CD4-positive, CD25-positive, alpha-beta regulatory T cell (primary cell): ENCODE results near the gene BSN. TPM values are rescaled to one million over a fixed set of nuclear protein-coding genes. Genes with fewer than 3 reads are reported as not detected.
A peak's percentile ranks its signal among the peaks of the same experiment; 100 is the strongest.

Experiments
- ATAC-seq, 2 donors: fragments of 150-1000 bp; cut with Tn5 transposase; one replicate each; pipeline ENCODE4 v1.10.0; 2021; ENCODE audit warnings: low read depth in 2 of 2, moderate number of reproducible peaks in 2 of 2, moderate library complexity in 1 of 2
- DNase-seq, 3 donors: peaks; one replicate each; pipeline versions ENCODE4 v3.0.0 to v3.0.0-alpha.2; 2012 to 2022; ENCODE audit warnings: mixed read lengths in 1 of 3
- H3K27ac ChIP-seq: one replicate; pipeline ENCODE4 v1.7.0; 2013; ENCODE audit warnings: mild to moderate bottlenecking, low read length; ENCODE audit not compliant: insufficient read depth, poor library complexity, severe bottlenecking
- H3K27me3 ChIP-seq: one replicate; pipeline ENCODE4 v1.7.0; 2013; ENCODE audit warnings: low read length; ENCODE audit not compliant: control insufficient read depth, insufficient read depth
- H3K36me3 ChIP-seq: one replicate; pipeline ENCODE4 v1.7.0; 2013; ENCODE audit warnings: mild to moderate bottlenecking, low read length, moderate library complexity; ENCODE audit not compliant: control insufficient read depth, insufficient read depth
- H3K4me1 ChIP-seq: 2 replicates; pipeline ENCODE4 v1.7.0; 2013; ENCODE audit warnings: mild to moderate bottlenecking, low read length; ENCODE audit not compliant: insufficient read depth, control insufficient read depth, poor library complexity, severe bottlenecking
- H3K4me3 ChIP-seq: one replicate; pipeline ENCODE4 v1.7.0; 2013; ENCODE audit warnings: low read depth, mild to moderate bottlenecking, low read length, moderate library complexity
- H3K9me3 ChIP-seq, 2 experiments: 1 replicate in 1 of 2; 2 replicates in 1 of 2; pipeline ENCODE4 v1.7.0; 2013; ENCODE audit warnings: low read length in 2 of 2, mild to moderate bottlenecking in 1 of 2, moderate library complexity in 1 of 2; ENCODE audit not compliant: control insufficient read depth in 2 of 2
- H3K27ac Mint-ChIP-seq, 3 donors: one replicate each; pipeline ENCODE4 v1.8.0; 2020 to 2022; ENCODE audit warnings: mild to moderate bottlenecking in 3 of 3, mixed read lengths in 3 of 3, moderate library complexity in 2 of 3
- H3K27me3 Mint-ChIP-seq: one replicate; pipeline ENCODE4 v1.8.0; 2022; ENCODE audit warnings: mild to moderate bottlenecking, mixed read lengths
- H3K36me3 Mint-ChIP-seq: one replicate; pipeline ENCODE4 v1.8.0; 2020; ENCODE audit warnings: mixed read lengths
- H3K4me1 Mint-ChIP-seq, 4 donors: one replicate each; pipeline ENCODE4 v1.8.0; 2020 to 2022; ENCODE audit warnings: mixed read lengths in 4 of 4, mild to moderate bottlenecking in 1 of 4
- H3K4me3 Mint-ChIP-seq, 4 donors: one replicate each; pipeline ENCODE4 v1.8.0; 2020 to 2022; ENCODE audit warnings: mild to moderate bottlenecking in 4 of 4, mixed read lengths in 4 of 4, moderate library complexity in 3 of 4
- H3K9me3 Mint-ChIP-seq, 7 donors: one replicate each; pipeline ENCODE4 v1.8.0; 2020 to 2022; ENCODE audit warnings: mixed read lengths in 7 of 7, mild to moderate bottlenecking in 3 of 7, moderate library complexity in 2 of 7
- polyA plus RNA-seq, 4 donors: library from polyadenylated mRNA; unstranded; fragments of 300-500 nt; fragmentation: Illumina TruSeq; gene quantifications; one replicate each; pipeline ENCODE4 v1.2.3, GENCODE V29; 2021
- total RNA-seq: library from RNA; stranded (reverse); gene quantifications from one replicate; pipeline ENCODE4 v1.2.3, GENCODE V29; 2022

Gene BSN
- total and polyA plus RNA-seq, 5 donors from 2014 or later = 0.12 TPM; not detected in 4

- ATAC-seq (no peak), DNase-seq (no peak)
- no peaks in the 10 kb centered on the region for H3K9me3 ChIP-seq
- no peaks in the 10 kb centered on the region for H3K36me3 ChIP-seq
- H3K4me1 ChIP-seq = no peaks in the 10 kb centered on the region
- Mint-ChIP-seq H3K4me3 (no peak overlapping the region), H3K4me1 (peaks cover 4 to 8% (median 7%) of the 10 kb centered on the region in 4 donors), H3K27me3 (peaks cover 5% of the 10 kb centered on the region), H3K36me3 (no peaks in the 10 kb centered on the region), H3K27ac (no peak overlapping the region), H3K9me3 (no peaks in the 10 kb centered on the region)
- H3K27me3 ChIP-seq = no peaks in the 10 kb centered on the region
- H3K4me3 ChIP-seq = no peak overlapping the region
- H3K27ac ChIP-seq = no peak overlapping the region
Measured at GRCh38 chr3:49667701-49668413, 113.6 kb downstream of the BSN start.

GRCh38 chr3:49668414-49668797, 114.1 kb downstream of the BSN start:
- no peak overlapping the region for H3K4me3 ChIP-seq
- peaks cover 5% of the 10 kb centered on the region for H3K4me1 ChIP-seq
- no peaks in the 10 kb centered on the region for H3K9me3 ChIP-seq
- H3K36me3 ChIP-seq = no peaks in the 10 kb centered on the region
- ATAC-seq (no peak), DNase-seq (no peak)
- H3K4me1 Mint-ChIP-seq = peaks cover 4 to 12% (median 7%) of the 10 kb centered on the region in 4 donors
- H3K27ac Mint-ChIP-seq = peak overlapping the region in 1 of 3 donors; percentile 62
- no peaks in the 10 kb centered on the region for H3K36me3 Mint-ChIP-seq
- H3K4me3 Mint-ChIP-seq = no peak overlapping the region
- no peak overlapping the region for H3K27ac ChIP-seq
- no peaks in the 10 kb centered on the region for H3K27me3 ChIP-seq
- H3K9me3 Mint-ChIP-seq = no peaks in the 10 kb centered on the region
- H3K27me3 Mint-ChIP-seq = peaks cover 5% of the 10 kb centered on the region

- no peaks in the 10 kb centered on the region for H3K36me3 Mint-ChIP-seq
- peaks cover 4 to 16% (median 7%) of the 10 kb centered on the region in 4 donors for H3K4me1 Mint-ChIP-seq
- Histone ChIP-seq H3K27me3 (no peaks in the 10 kb centered on the region), H3K36me3 (no peaks in the 10 kb centered on the region), H3K27ac (no peak overlapping the region), H3K9me3 (no peaks in the 10 kb centered on the region), H3K4me3 (no peak overlapping the region), H3K4me1 (peaks cover 6% of the 10 kb centered on the region)
- peaks cover 5% of the 10 kb centered on the region for H3K27me3 Mint-ChIP-seq
- ATAC-seq (no peak), DNase-seq (no peak)
- no peaks in the 10 kb centered on the region for H3K9me3 Mint-ChIP-seq
- H3K27ac Mint-ChIP-seq = no peak overlapping the region
- H3K4me3 Mint-ChIP-seq = no peak overlapping the region
Measured at GRCh38 chr3:49668861-49669260, 114.6 kb downstream of the BSN start.

- H3K4me3 Mint-ChIP-seq = no peak overlapping the region
- peaks cover 4 to 18% (median 7%) of the 10 kb centered on the region in 4 donors for H3K4me1 Mint-ChIP-seq
- no peaks in the 10 kb centered on the region for H3K36me3 ChIP-seq
Measured at GRCh38 chr3:49669352-49669751, 115.1 kb downstream of the BSN start.

GRCh38 chr3:49670940-49671290, 116.6 kb downstream of the BSN start:
- H3K4me3 Mint-ChIP-seq = no peak overlapping the region
- Histone ChIP-seq H3K4me3 (no peak overlapping the region), H3K27ac (no peak overlapping the region), H3K27me3 (no peaks in the 10 kb centered on the region), H3K4me1 (peaks cover 22% of the 10 kb centered on the region), H3K9me3 (no peaks in the 10 kb centered on the region), H3K36me3 (peaks cover under 1% of the 10 kb centered on the region)
- peak overlapping the region in 1 of 3 donors; percentile 37 for H3K27ac Mint-ChIP-seq
- no peak for DNase-seq
- H3K27me3 Mint-ChIP-seq = peaks cover 5% of the 10 kb centered on the region
- no peaks in the 10 kb centered on the region for H3K36me3 Mint-ChIP-seq
- peaks cover 8 to 32% (median 18%) of the 10 kb centered on the region in 4 donors for H3K4me1 Mint-ChIP-seq
- no peaks in the 10 kb centered on the region for H3K9me3 Mint-ChIP-seq
- no peak for ATAC-seq

More at GRCh38 chr3:49669352-49669751, 115.1 kb downstream of the BSN start:
- Mint-ChIP-seq H3K36me3 (no peaks in the 10 kb centered on the region), H3K9me3 (no peaks in the 10 kb centered on the region), H3K27ac (no peak overlapping the region), H3K27me3 (peaks cover 5% of the 10 kb centered on the region)
- no peaks in the 10 kb centered on the region for H3K9me3 ChIP-seq
- H3K27me3 ChIP-seq = no peaks in the 10 kb centered on the region
- peaks cover 6% of the 10 kb centered on the region for H3K4me1 ChIP-seq
- H3K27ac ChIP-seq = no peak overlapping the region
- no peak overlapping the region for H3K4me3 ChIP-seq
- DNase-seq (no peak), ATAC-seq (no peak)

GRCh38 chr3:49671291-49672288, 117.3 kb downstream of the BSN start:
- H3K4me3 Mint-ChIP-seq = peak overlapping the region; percentile 79 to 91 (median 84)
- ATAC-seq (no peak), DNase-seq (peak; percentile 53 to 76 (median 66))
- no peaks in the 10 kb centered on the region for H3K36me3 Mint-ChIP-seq
- Histone ChIP-seq H3K36me3 (peaks cover 7% of the 10 kb centered on the region), H3K4me1 (peaks cover 29% of the 10 kb centered on the region), H3K27ac (no peak overlapping the region), H3K4me3 (no peak overlapping the region), H3K27me3 (no peaks in the 10 kb centered on the region), H3K9me3 (no peaks in the 10 kb centered on the region)
- peaks cover 5% of the 10 kb centered on the region for H3K27me3 Mint-ChIP-seq
- H3K4me1 Mint-ChIP-seq = peaks cover 8 to 37% (median 19%) of the 10 kb centered on the region in 4 donors
- no peaks in the 10 kb centered on the region for H3K9me3 Mint-ChIP-seq
- H3K27ac Mint-ChIP-seq = peak overlapping the region in 2 of 3 donors; percentile 37 to 85

DNA sequence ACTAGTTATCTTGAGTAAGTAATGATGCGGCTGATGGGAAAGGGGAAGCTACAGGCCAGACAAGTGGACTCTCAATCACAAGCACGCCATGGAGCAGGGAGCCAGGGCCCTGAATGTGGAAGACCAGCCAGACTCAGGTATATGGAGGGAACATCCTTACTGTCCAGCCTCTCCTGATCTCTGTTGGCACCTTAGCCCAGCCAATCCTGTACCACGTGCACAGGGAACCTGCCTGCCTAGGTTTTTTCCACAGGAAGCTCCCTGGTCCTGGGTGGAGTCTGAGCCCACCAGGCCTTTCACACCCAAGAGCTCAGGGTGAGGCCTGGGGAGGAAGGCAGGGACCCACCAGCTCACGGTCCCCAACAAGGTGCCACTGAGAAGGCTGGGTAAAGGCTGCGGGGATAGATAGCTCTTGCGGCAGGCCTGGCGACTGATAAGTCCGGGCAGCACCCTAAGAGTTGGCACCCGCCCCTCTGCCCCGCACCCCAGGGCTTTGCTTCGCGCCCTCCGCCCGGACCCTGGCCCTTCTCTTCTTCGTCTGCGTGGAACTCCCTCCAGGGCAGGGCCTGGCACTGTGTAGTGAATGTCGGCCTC, 118.9 kb downstream of the BSN start:
- no peak for ATAC-seq
- H3K4me1 ChIP-seq = peaks cover 32% of the 10 kb centered on the region
- DNase-seq = no peak
- H3K27me3 ChIP-seq = no peaks in the 10 kb centered on the region
- peaks cover 6% of the 10 kb centered on the region for H3K36me3 Mint-ChIP-seq
- peaks cover 4% of the 10 kb centered on the region for H3K27me3 Mint-ChIP-seq
- peak overlapping the region; percentile 59 for H3K4me3 ChIP-seq
- H3K9me3 ChIP-seq = no peaks in the 10 kb centered on the region
- H3K27ac ChIP-seq = peak overlapping the region; percentile 96
- no peaks in the 10 kb centered on the region for H3K9me3 Mint-ChIP-seq
- peaks cover 22% of the 10 kb centered on the region for H3K36me3 ChIP-seq
- H3K4me1 Mint-ChIP-seq = peaks cover 8 to 47% (median 24%) of the 10 kb centered on the region in 4 donors
- peak overlapping the region; percentile 96 to 98 (median 97) for H3K27ac Mint-ChIP-seq
- H3K4me3 Mint-ChIP-seq = peak overlapping the region; percentile 92 to 95 (median 94)
